CD8-positive, alpha-beta memory T cell (primary cell): ENCODE measurements around the gene ATF5. TPM values are rescaled to one million over a fixed set of nuclear protein-coding genes. Genes with fewer than 3 reads are reported as not detected.

Experiments used
- CTCF ChIA-PET: fragments of 350-600 bp; sonication (Branson Sonifier 250); formaldehyde crosslinking; loops from one replicate; lab custom pipeline; 2021; ENCODE audit warnings: antibody characterized with exemption; lab: Charles Lee
- POLR2A ChIA-PET: fragments of 350-600 bp; sonication (Branson Sonifier 250); formaldehyde crosslinking; loops from one replicate; lab custom pipeline; 2021; ENCODE audit warnings: antibody characterized with exemption; lab: Charles Lee
- DNase-seq, 5 donors: peaks; one replicate each; pipeline versions ENCODE4 v3.0.0 to v3.0.0-alpha.2; 2020 to 2022; ENCODE audit warnings: mixed read lengths in 1 of 5
- H3K27ac ChIP-seq: one replicate; pipeline ENCODE4 v1.7.0; 2013; ENCODE audit warnings: low read depth, mild to moderate bottlenecking, low read length, moderate library complexity
- H3K27me3 ChIP-seq: 2 replicates; pipeline ENCODE4 v1.7.0; 2013; ENCODE audit warnings: low read length, mild to moderate bottlenecking; ENCODE audit not compliant: insufficient read depth, poor library complexity, severe bottlenecking
- H3K36me3 ChIP-seq: 2 replicates; pipeline ENCODE4 v1.7.0; 2013; ENCODE audit warnings: mild to moderate bottlenecking, low read length, moderate library complexity; ENCODE audit not compliant: insufficient read depth
- H3K4me1 ChIP-seq: 2 replicates; pipeline ENCODE4 v1.7.0; 2013; ENCODE audit warnings: mild to moderate bottlenecking, low read length, moderate library complexity; ENCODE audit not compliant: insufficient read depth
- H3K4me3 ChIP-seq: 2 replicates; pipeline ENCODE4 v1.7.0; 2013; ENCODE audit warnings: mild to moderate bottlenecking, low read length
- H3K9me3 ChIP-seq: 2 replicates; pipeline ENCODE4 v1.7.0; 2013; ENCODE audit warnings: mild to moderate bottlenecking, low read length
- H3K27ac Mint-ChIP-seq, 8 donors: one replicate each; pipeline ENCODE4 v1.8.0; 2020 to 2021; ENCODE audit warnings: mixed read lengths in 8 of 8, mild to moderate bottlenecking in 6 of 8, inconsistent platforms in 3 of 8, moderate library complexity in 3 of 8
- H3K27me3 Mint-ChIP-seq, 2 donors: one replicate each; pipeline ENCODE4 v1.8.0; 2020 to 2021; ENCODE audit warnings: mixed read lengths in 2 of 2, mild to moderate bottlenecking in 1 of 2, moderate library complexity in 1 of 2
- H3K36me3 Mint-ChIP-seq, 3 donors: one replicate each; pipeline ENCODE4 v1.8.0; 2020 to 2021; ENCODE audit warnings: mixed read lengths in 3 of 3, inconsistent platforms in 1 of 3, mild to moderate bottlenecking in 1 of 3
- H3K4me1 Mint-ChIP-seq, 3 donors: one replicate each; pipeline ENCODE4 v1.8.0; 2020 to 2021; ENCODE audit warnings: mixed read lengths in 3 of 3, inconsistent platforms in 1 of 3, mild to moderate bottlenecking in 1 of 3
- H3K4me3 Mint-ChIP-seq, 7 donors: one replicate each; pipeline ENCODE4 v1.8.0; 2020 to 2021; ENCODE audit warnings: mixed read lengths in 7 of 7, mild to moderate bottlenecking in 6 of 7, moderate library complexity in 4 of 7, inconsistent platforms in 2 of 7
- H3K9me3 Mint-ChIP-seq, 5 donors: one replicate each; pipeline ENCODE4 v1.8.0; 2020 to 2022; ENCODE audit warnings: mixed read lengths in 5 of 5, mild to moderate bottlenecking in 3 of 5, moderate library complexity in 2 of 5, inconsistent platforms in 1 of 5
- polyA plus RNA-seq: library from polyadenylated mRNA; unstranded; fragments of 300-500 nt; fragmentation: Illumina TruSeq; gene quantifications from one replicate; pipeline ENCODE4 v1.2.3, GENCODE V29; 2021
- total RNA-seq, 2 experiments: library from RNA; stranded (reverse); gene quantifications; one replicate each; pipeline ENCODE4 v1.2.3, GENCODE V29; 2021

Gene ATF5, protein sequence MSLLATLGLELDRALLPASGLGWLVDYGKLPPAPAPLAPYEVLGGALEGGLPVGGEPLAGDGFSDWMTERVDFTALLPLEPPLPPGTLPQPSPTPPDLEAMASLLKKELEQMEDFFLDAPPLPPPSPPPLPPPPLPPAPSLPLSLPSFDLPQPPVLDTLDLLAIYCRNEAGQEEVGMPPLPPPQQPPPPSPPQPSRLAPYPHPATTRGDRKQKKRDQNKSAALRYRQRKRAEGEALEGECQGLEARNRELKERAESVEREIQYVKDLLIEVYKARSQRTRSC
- 10 to 100 TPM; 57.7 to 59.9 TPM for total RNA-seq
- polyA plus RNA-seq, result 1.7 TPM

DNA sequence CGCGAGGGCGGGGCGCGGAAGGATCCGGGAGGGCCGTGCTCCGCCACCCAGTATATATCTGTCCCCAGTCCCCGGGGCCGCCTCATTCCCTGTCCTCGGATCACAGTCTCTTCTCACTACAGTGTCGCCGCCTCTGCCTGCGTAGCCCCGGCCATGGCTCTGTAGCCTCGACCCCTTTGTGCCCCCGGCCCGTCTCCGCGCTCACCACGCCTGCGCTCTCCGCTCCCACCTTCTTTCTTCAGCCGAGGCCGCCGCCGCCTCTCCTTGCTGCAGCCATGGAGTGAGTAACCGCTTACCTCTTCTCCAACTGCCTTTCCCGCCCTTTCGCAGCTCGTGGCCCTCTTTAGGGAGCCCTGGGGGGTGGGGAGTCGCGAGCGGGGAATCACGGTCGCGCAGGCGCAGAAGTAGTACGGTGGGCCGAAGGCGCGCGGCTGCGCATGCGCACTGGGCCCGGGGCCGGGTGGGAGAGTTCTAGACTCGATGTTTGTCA lies at the start of gene ATF5, which contains the start of gene NUP62:
TSS of gene ATF5 (plus strand) at position 85 of the 490 bp plus-strand sequence. CDS start 1,646 bp downstream, outside the sequence.
TSS of gene NUP62 (minus strand) at position 384 of the 490 bp plus-strand sequence. CDS start 19,697 bp downstream, outside the sequence.
- ChIA-PET POLR2A (interaction anchor here (0.5 to 2.2 kb wide), 11 partner anchors 32 to 339 kb away, joined by 3 to 13 read pairs (median 5); partner anchors contain the start of genes AKT1S1, IL4I1, PNKP and TBC1D17), CTCF (interaction anchor here (0.7 to 1.5 kb wide), 7 partner anchors 8 to 212 kb away, joined by 3 to 7 read pairs (median 3); partner anchors contain the start of gene IL4I1)
- Histone ChIP-seq H3K4me3 (peak within 1 kb of the TSS; percentile 96), H3K9me3 (no peaks in the 10 kb centered on the region), H3K27me3 (no peaks in the 10 kb centered on the region), H3K27ac (peak within 1 kb of the TSS; percentile 82), H3K36me3 (peaks cover 16% of the 10 kb centered on the region), H3K4me1 (peaks cover 46% of the 10 kb centered on the region)
- Mint-ChIP-seq H3K27ac (peak within 1 kb of the TSS; percentile 88 to 99 (median 98)), H3K4me1 (peaks cover 61 to 75% (median 72%) of the 10 kb centered on the region in 3 donors), H3K9me3 (peaks cover 0 to 3% (median 0%) of the 10 kb centered on the region in 5 donors), H3K27me3 (peaks cover 0 to 7% of the 10 kb centered on the region in 2 donors), H3K36me3 (peaks cover 0 to 41% (median 8%) of the 10 kb centered on the region in 3 donors), H3K4me3 (peak within 1 kb of the TSS; percentile 92 to 99 (median 98))
- peak; percentile 88 to 94 (median 91) for DNase-seq

GRCh38 chr19:49879243-49879963 lies 49.6 kb upstream of the ATF5 start:
- Histone ChIP-seq H3K27ac (no peak overlapping the region), H3K4me1 (peaks cover 19% of the 10 kb centered on the region), H3K9me3 (no peaks in the 10 kb centered on the region), H3K27me3 (no peaks in the 10 kb centered on the region), H3K4me3 (no peak overlapping the region), H3K36me3 (peaks cover 38% of the 10 kb centered on the region)
- ChIA-PET POLR2A (interaction anchor here (0.6 to 1.4 kb wide), 3 partner anchors 10 to 427 kb away, joined by 3 to 7 read pairs (median 4); partner anchors contain the start of gene PNKP), CTCF (interaction anchor here (1.8 kb wide), 1 partner anchor 14 kb away, joined by 4 read pairs; no protein-coding TSS in a partner anchor)
- DNase-seq, result no peak
- Mint-ChIP-seq H3K4me1 (peaks cover 20 to 31% (median 26%) of the 10 kb centered on the region in 3 donors), H3K36me3 (peaks cover 5 to 61% (median 9%) of the 10 kb centered on the region in 3 donors), H3K9me3 (no peaks in the 10 kb centered on the region), H3K27me3 (peaks cover 0 to 3% of the 10 kb centered on the region in 2 donors), H3K4me3 (peak overlapping the region in 1 of 7 donors; percentile 19), H3K27ac (peak overlapping the region in 1 of 8 donors; percentile 30)

GRCh38 chr19:49880162-49880869 lies 48.7 kb upstream of the ATF5 start:
- Histone ChIP-seq H3K4me1 (peaks cover 18% of the 10 kb centered on the region), H3K9me3 (no peaks in the 10 kb centered on the region), H3K27me3 (no peaks in the 10 kb centered on the region), H3K4me3 (no peak overlapping the region), H3K27ac (no peak overlapping the region), H3K36me3 (peaks cover 38% of the 10 kb centered on the region)
- peaks cover 0 to 3% of the 10 kb centered on the region in 2 donors for H3K27me3 Mint-ChIP-seq
- peak overlapping the region in 1 of 8 donors; percentile 14 for H3K27ac Mint-ChIP-seq
- H3K9me3 Mint-ChIP-seq, result no peaks in the 10 kb centered on the region
- ChIA-PET CTCF (interaction anchor here (1.1 to 1.8 kb wide), 2 partner anchors 10 to 13 kb away, joined by 3 to 4 read pairs; no protein-coding TSS in a partner anchor), POLR2A (interaction anchor here (0.6 kb wide), 1 partner anchor 428 kb away, joined by 3 read pairs; no protein-coding TSS in a partner anchor)
- H3K4me1 Mint-ChIP-seq, result peaks cover 17 to 25% (median 20%) of the 10 kb centered on the region in 3 donors
- peak overlapping the region in 1 of 7 donors; percentile 12 for H3K4me3 Mint-ChIP-seq
- no peak for DNase-seq
- peaks cover 5 to 68% (median 9%) of the 10 kb centered on the region in 3 donors for H3K36me3 Mint-ChIP-seq

- Mint-ChIP-seq H3K36me3 (peaks cover 5 to 69% (median 9%) of the 10 kb centered on the region in 3 donors), H3K9me3 (no peaks in the 10 kb centered on the region), H3K4me3 (no peak overlapping the region), H3K27me3 (peaks cover 0 to 3% of the 10 kb centered on the region in 2 donors), H3K27ac (no peak overlapping the region), H3K4me1 (peaks cover 11 to 18% (median 14%) of the 10 kb centered on the region in 3 donors)
- Histone ChIP-seq H3K4me1 (peaks cover 12% of the 10 kb centered on the region), H3K36me3 (peaks cover 38% of the 10 kb centered on the region), H3K9me3 (no peaks in the 10 kb centered on the region), H3K27me3 (no peaks in the 10 kb centered on the region), H3K27ac (no peak overlapping the region), H3K4me3 (no peak overlapping the region)
- no peak for DNase-seq
- CTCF ChIA-PET, result interaction anchor here (1.1 kb wide), 1 partner anchor 9 kb away, joined by 3 read pairs; no protein-coding TSS in a partner anchor
- POLR2A ChIA-PET, result no interaction called here
Observed at GRCh38 chr19:49881186-49881585, 47.8 kb upstream of the ATF5 start.

- peaks cover 12% of the 10 kb centered on the region for H3K4me1 ChIP-seq
- H3K4me3 ChIP-seq, result no peak overlapping the region
- DNase-seq, result no peak
- Mint-ChIP-seq H3K4me1 (peaks cover 11 to 18% (median 14%) of the 10 kb centered on the region in 3 donors), H3K27ac (peak overlapping the region in 1 of 8 donors; percentile 81), H3K4me3 (peak overlapping the region in 2 of 7 donors; percentile 27 to 51), H3K36me3 (peaks cover 5 to 73% (median 9%) of the 10 kb centered on the region in 3 donors), H3K27me3 (peaks cover 0 to 3% of the 10 kb centered on the region in 2 donors), H3K9me3 (no peaks in the 10 kb centered on the region)
- no peak overlapping the region for H3K27ac ChIP-seq
- H3K9me3 ChIP-seq, result no peaks in the 10 kb centered on the region
- POLR2A ChIA-PET, result no interaction called here
- no peaks in the 10 kb centered on the region for H3K27me3 ChIP-seq
- CTCF ChIA-PET, result interaction anchor here (0.8 to 1.1 kb wide), 2 partner anchors 9 to 16 kb away, joined by 3 read pairs; no protein-coding TSS in a partner anchor
- H3K36me3 ChIP-seq, result peaks cover 38% of the 10 kb centered on the region
Observed at GRCh38 chr19:49881672-49882394, 47.2 kb upstream of the ATF5 start.

GRCh38 chr19:49882643-49883042 lies 46.4 kb upstream of the ATF5 start:
- H3K4me3 Mint-ChIP-seq, result peak overlapping the region in 1 of 7 donors; percentile 27
- Histone ChIP-seq H3K4me1 (peaks cover 12% of the 10 kb centered on the region), H3K27ac (no peak overlapping the region), H3K9me3 (no peaks in the 10 kb centered on the region), H3K4me3 (no peak overlapping the region), H3K36me3 (peaks cover 38% of the 10 kb centered on the region), H3K27me3 (no peaks in the 10 kb centered on the region)
- peaks cover 11 to 18% (median 14%) of the 10 kb centered on the region in 3 donors for H3K4me1 Mint-ChIP-seq
- CTCF ChIA-PET, result interaction anchor here (0.8 kb wide), 1 partner anchor 15 kb away, joined by 3 read pairs; no protein-coding TSS in a partner anchor
- POLR2A ChIA-PET, result interaction anchor here (0.5 kb wide), 1 partner anchor 45 kb away, joined by 3 read pairs; no protein-coding TSS in a partner anchor
- DNase-seq, result no peak
- H3K36me3 Mint-ChIP-seq, result peaks cover 5 to 74% (median 9%) of the 10 kb centered on the region in 3 donors
- H3K9me3 Mint-ChIP-seq, result no peaks in the 10 kb centered on the region
- H3K27ac Mint-ChIP-seq, result peak overlapping the region in 2 of 8 donors; percentile 33 to 81
- H3K27me3 Mint-ChIP-seq, result peaks cover 0 to 3% of the 10 kb centered on the region in 2 donors
